HG02970 (cell line): ENCODE results near the gene MAD1L1.
"Not testable (repeated sequence)": the region's sequence is repeated elsewhere in the genome, so short reads cannot be mapped to it uniquely, and the experiment has no call there.

Source experiments
- ATAC-seq: cut with Tn5 transposase; IDR thresholded peaks from one replicate; pipeline ENCODE4 v1.9.1; 2021; ENCODE audit warnings: mild to moderate bottlenecking, moderate library complexity, moderate number of reproducible peaks; ENCODE audit not compliant: unreplicated experiment, low FRiP score

The MAD1L1 gene

DNA sequence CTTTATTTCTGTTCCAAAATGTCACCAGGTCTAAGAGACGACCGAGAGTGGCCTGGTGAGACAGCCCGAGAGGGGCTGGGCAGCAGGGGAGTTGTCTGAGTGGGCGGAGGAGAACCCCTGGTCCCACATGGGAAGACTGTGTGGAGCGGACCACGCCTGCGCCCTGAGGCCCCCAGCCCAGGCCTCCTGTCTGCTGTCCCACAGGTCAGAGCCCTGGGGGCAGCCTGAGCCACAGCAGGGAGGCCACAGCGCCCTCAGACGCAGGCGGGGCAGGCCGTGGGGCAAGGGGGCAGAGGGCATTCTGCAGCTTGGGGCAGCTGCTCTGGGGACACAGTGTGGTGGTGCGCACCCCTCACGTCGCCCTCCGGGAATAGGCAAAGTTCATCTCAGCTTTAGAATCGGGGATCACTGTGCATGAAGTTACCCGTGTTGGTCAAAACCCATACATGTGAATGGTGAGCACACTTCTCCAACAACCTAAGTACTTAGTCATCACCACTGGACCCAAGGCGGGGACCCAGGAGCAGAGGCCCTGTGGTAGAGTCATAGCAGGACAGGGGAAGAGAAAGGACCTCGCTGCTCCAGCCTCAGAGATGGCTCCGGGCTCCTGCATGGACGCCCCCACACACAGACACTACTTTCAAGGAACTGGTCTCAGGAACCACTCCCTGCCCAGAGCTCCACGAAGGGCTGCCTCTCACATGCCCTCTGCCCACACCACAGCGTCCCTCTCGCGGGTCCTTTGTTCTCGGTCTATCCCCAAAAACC is 348.0 kb downstream of the MAD1L1 start:
- no peak for ATAC-seq

- ATAC-seq: no peak
Observed at GRCh38 chr7:1883834-1884582, 348.7 kb downstream of the MAD1L1 start.

DNA sequence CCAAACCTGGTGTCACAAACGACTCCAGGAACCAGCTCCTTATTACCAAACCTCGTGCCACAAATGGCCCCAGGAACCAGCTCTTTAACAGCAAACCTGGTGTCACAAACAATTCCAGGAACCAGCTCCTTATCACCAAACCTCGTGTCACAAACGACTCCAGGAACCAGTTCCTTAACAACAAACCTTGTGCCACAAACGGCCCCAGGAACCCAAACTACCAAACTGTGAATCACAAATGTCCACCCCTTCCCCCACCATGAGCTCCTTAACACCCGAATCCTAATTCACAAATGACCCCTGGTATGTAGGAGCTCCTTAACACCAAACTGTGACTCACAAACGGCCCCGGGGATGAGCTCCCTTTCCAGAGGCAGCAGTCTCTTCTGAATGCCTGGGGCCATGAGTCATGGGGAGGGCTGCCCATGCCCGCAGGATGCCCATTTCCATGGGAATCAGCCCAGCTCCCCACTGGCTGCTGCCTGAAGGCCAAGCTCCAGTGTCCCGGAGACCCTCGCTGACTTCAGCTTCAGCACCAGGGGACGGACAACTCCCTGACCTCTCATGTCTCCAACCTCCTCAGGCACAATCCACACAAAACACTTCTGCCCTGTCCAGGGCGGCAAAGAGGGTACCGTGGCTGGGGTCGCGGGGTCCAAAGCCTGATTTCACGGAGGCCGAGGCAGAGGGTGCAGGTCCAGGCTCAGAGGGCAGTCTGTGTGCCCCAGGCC is 349.5 kb downstream of the MAD1L1 start:
- ATAC-seq: no peak

DNA sequence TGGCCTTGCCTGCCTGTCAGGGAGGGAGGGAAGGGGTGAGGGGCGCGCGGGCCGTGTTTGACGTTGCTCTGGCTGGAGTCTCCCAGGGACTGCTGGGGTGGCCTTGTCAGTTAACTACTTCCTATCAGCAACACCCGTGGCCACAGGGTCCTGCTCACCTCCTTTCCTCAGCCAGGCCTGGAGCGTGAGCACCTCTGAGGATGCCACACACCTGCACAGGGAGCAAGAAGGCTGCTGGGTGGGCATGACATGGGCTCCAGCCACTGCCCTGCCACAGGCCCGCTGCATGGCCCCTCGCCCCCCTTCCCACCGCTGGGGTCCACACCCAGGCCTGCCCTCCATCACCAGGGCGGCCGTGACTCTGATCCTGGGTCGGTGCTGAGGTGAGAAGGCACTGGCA is 350.3 kb downstream of the MAD1L1 start:
- no peak for ATAC-seq

DNA sequence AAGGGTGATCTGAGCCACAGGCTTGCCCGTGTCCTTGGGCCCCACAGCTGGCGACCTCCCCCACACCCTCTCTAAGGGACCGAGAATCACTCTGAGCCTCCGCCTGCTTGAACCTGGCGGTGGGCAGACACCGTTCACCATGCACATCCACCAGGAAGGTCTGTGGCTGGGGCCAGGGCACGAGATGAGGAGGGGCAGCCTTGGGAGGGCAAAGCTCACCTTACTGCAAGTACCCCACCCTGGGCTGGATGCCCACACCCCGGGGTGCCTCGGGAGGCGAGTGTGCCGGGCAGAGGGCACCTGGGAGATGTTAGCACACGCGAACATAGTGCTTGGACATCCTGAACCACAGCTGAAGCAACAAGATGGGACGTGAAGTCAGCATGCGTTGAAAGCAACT is 350.8 kb downstream of the MAD1L1 start:
- ATAC-seq: no peak

DNA sequence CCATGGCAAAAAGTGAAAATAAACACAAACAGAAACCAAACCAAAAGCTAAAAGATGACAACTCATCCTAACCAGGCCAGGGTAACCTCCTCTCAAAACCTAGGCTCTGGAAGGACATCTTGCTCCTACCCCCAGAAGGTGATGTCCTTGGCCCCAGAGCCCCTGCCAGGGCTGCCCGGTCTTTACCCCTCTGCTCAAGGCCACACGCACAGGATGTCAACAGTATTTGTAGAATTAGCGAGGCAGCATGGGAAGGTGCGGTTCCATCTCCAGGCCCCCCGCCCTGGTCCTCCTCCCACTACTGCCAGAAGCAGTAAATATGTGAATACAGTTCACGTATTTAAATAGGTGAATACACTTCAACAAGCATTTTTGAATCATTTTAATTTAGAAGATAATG is 356.1 kb downstream of the MAD1L1 start:
- ATAC-seq: not testable (repeated sequence)

GRCh38 chr7:1875392-1876199 is 357.1 kb downstream of the MAD1L1 start:
- ATAC-seq: not testable (repeated sequence)

- not testable (repeated sequence) for ATAC-seq
Observed at GRCh38 chr7:1874590-1875391, 358.0 kb downstream of the MAD1L1 start.

- ATAC-seq: no peak
Observed at GRCh38 chr7:1873857-1874589, 358.7 kb downstream of the MAD1L1 start.

- ATAC-seq: no peak
Observed at GRCh38 chr7:1873421-1873820, 359.3 kb downstream of the MAD1L1 start.

- no peak for ATAC-seq
Observed at GRCh38 chr7:1873070-1873405, 359.7 kb downstream of the MAD1L1 start.

DNA sequence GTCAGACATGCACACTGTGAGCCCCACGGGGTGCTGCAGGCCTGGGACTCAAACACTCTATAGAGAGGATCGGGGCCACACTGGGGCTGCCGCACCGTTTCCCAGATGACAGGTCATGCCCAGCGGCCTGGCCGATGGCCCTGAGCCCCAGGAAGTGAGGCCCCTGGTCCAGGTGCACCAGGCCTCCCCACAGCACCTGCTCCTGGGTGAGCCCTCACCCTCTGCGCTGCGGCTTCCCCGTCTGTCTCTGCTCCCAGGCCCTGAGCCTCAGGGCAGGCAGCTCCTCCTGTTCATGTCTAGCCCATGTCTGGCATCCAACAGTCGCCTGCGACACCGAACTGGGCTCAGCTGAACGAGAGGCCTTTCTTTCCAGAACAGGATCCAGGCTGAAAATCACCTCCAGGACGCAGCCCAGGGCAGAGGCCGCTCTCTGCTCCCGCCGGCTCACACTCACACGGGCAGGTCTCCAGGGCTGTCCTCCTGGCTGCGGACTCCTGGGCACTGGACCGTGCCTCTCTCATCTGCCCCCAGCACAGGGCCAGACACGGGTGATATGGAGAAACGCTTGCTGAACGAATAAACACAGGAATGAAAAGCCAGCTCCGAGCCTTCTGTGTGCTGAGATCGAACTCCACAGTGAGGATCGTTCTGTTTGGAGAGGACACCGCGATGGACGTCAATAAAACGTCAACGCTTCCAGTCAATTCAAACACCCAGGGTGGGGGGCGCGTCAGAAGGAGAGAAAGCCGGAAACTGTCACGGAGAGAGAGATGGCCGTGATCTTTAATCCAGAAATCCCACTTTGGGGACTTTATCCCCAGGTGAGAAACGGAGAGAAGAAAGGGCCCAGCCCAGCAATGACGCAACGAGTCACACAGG is 360.3 kb downstream of the MAD1L1 start:
- no peak for ATAC-seq

DNA sequence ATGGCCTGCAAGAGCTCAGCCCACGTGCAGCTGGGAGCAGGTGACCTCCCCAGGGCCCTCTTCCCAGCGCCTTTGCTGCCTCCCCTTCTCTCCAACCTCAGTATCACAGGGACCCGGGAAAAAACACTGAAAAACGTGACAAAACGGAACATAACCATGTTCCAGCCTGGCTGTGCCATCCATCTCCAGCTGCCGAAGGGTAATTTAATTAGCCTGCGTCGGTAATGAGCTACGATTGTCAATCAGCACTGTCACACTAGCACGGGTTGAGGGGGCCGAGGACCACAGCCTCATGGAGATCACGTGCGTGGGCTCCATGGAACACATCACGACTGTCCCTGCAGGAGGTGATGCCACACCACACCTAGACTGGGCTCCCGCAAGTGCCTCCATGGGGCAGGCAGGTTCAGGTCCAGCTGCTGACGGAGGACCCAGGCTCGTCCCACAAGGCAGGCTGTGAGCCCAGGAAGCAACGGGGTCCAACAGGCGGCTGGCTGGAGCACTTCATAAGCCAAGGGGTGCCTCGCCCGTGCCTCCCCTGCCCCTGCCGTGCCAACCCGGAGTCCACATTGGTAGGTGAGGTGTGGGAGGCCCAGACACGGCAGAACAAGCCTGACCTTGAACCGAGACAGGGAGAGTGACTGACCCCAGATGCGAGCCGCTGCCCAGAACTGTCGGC is 363.2 kb downstream of the MAD1L1 start:
- no peak for ATAC-seq

DNA sequence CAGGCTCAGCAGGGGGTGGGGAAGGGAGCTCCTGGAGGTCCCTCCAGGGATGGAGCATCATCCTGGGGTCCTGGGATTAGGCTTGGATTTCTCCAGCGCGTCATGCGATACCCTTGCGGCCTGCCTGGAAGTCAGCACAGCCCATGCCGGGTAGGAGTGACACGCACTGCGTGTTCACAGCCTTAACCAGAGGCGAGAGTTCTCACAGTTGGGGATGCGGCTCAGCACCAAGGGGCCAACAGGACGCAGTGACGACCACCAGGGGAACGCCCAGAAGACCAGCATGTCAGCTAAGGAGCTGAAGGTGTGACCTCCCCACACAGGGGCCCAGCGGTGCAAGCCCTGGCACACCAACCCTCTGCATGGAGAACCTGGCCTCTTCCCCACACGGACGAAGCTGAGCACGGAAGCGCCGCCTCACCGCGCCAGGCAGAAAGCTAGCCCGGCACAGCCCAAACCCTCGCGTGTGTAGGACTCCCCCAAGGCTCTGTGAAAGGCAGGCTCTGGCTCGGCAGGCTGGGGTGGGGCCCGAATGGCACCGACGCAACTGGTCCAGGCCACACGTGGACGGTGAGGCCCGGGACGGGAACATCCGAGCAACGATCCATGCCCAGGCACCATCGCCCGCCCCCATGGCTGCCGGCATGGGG is 364.1 kb downstream of the MAD1L1 start:
- no peak for ATAC-seq

DNA sequence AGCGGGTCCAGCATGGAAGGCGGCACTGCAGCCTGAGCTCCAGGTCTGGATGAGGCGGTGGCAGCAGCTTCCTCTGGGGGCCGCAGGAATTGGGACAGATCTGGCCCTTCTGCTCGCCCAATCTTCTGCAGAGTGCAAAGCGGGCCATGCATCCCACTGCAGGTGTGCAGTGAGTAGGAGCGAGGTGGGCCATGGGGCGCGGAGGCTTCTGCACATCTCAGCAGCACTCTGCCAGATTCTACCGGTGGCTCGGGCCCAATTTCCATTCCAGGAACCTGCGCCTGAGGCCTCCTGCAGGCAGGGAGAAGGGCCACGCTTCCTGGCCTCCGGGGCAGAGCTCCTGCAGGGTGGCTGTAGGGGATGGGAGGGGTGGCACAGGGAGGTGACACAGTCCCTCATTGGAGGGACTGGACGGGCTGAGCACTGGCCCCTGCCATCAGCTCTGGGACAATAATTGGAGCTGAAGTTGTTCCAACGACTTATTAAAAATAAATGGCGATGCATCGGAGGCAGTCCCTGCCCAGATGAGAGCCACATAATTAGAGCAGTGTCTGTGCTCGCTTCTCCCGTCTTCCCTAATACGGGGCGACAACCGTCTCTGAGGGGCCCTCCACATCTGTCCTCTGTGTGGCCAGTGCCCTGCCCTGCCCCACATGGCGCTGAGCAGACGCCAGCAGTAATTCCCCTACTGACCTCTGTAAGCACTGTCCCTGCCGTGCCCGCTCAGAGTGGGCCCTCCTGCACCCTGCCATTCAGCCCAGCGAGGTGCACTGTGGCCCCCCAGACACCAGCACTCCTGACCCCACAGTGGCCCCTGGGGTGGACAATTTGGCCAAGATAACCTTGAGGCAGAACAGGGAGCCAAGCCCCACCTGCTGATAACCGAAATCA is 365.1 kb downstream of the MAD1L1 start:
- ATAC-seq: no peak

DNA sequence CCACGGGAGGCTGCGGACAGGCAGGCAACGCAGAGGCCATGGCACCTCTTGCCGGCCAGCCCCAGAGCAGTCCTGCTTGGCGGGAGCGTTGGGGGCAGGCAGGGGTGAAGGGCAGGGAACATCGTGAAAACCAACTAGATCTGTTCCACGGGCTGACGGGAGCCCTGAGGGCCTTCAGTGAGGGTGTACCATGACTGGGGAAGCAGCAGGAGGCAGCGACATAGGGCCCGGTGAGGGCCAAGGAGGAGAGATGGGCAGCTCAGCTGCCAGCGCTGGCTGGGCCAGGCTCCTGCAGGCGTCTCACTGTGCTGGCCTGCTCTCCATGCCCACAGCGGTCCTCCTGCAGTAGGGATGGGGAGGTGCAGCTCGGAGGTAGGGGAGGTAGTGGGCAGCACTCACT is 366.1 kb downstream of the MAD1L1 start:
- ATAC-seq: no peak
